Thyroid gland (tissue), 4 donors: ENCODE results near the gene ECT2L.

Source experiments
- CTCF ChIP-seq, 6 experiments: fragments of 200-600 bp in 3 of 6; fragments of 450-650 bp in 3 of 6; sonication (generic) in 3 of 6; IDR thresholded peaks; one replicate each; pipeline ENCODE4 v1.5.1; 2016 to 2019; ENCODE audit warnings: antibody characterized with exemption in 6 of 6, mild to moderate bottlenecking in 2 of 6, inconsistent platforms in 1 of 6, moderate library complexity in 1 of 6
- POLR2A ChIP-seq, 2 donors: fragments of 450-650 bp; IDR thresholded peaks; one replicate each; pipeline ENCODE4 v1.6.1; 2017; ENCODE audit warnings: antibody characterized with exemption in 2 of 2, mild to moderate bottlenecking in 2 of 2, moderate library complexity in 1 of 2

GRCh38 chr6:138882369-138883017 lies 86.6 kb downstream of the ECT2L start:
- no peak for TF ChIP-seq CTCF (IDR thresholded peaks at IDR 0.05)
- no peak for TF ChIP-seq POLR2A (IDR thresholded peaks at IDR 0.05)
